SJSA1 (cell line): ENCODE results near the gene MAP4K4. TPM values are rescaled to one million over a fixed set of nuclear protein-coding genes. Genes with fewer than 3 reads are reported as not detected.

ENCODE experiments used
- DNase-seq, 2 experiments: peaks; one replicate each; pipeline ENCODE4 v3.0.0-alpha.2; 2015 to 2020; ENCODE audit warnings: low spot score in 2 of 2, low read depth in 1 of 2
- H3K27ac ChIP-seq: fragments of 250-450 bp; sonication (Bioruptor Pico); 2 replicates; pipeline ENCODE4 v1.5.1; 2020; ENCODE audit warnings: mild to moderate bottlenecking, moderate library complexity
- H3K27me3 ChIP-seq: fragments of 250-450 bp; sonication (Bioruptor Pico); replicated peaks from 2 replicates; pipeline ENCODE4 v1.5.1; 2020; ENCODE audit warnings: mild to moderate bottlenecking, moderate library complexity
- H3K36me3 ChIP-seq: fragments of 250-450 bp; sonication (Bioruptor Pico); 2 replicates; pipeline ENCODE4 v1.5.1; 2020; ENCODE audit warnings: mild to moderate bottlenecking
- H3K4me1 ChIP-seq: fragments of 250-450 bp; sonication (Bioruptor Pico); replicated peaks from 2 replicates; pipeline ENCODE4 v1.6.1; 2021; ENCODE audit warnings: mild to moderate bottlenecking
- H3K4me3 ChIP-seq: fragments of 250-450 bp; sonication (Bioruptor Pico); 2 replicates; pipeline ENCODE4 v1.5.1; 2020; ENCODE audit warnings: mild to moderate bottlenecking
- H3K9me3 ChIP-seq: fragments of 250-450 bp; sonication (Bioruptor Pico); replicated peaks from 2 replicates; pipeline ENCODE4 v1.5.1; 2020; ENCODE audit warnings: mild to moderate bottlenecking
- total RNA-seq: library from RNA; depleted of rRNA; stranded (reverse); fragments of >200 nt; shearing (Covaris generic); gene quantifications from 2 replicates; pipeline ENCODE4 v1.2.3, GENCODE V29; 2014

Gene MAP4K4
- total RNA-seq, 1 experiment from 2014 or later, result 83.1 TPM

DNA sequence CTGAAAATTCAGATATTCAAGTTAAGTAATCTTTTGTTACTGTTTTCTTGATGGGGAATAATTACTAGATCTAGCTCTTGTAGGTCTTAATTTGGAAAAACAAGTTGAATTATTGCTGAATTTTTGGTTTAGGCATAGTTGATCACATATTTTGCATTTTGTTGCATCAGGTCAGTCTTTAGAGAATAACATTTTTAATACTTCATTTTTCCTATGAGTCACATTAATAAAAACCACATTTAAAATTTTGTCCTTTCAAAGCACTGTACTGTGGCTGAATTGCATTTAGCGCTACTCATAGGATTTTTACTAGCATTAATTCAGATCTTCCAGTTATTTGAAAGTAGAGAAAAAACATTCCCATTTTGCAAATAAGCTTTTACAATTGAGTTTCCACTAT lies 23.2 kb downstream of the MAP4K4 start:
- no peak overlapping the region for H3K4me3 ChIP-seq
- no peak overlapping the region for H3K27ac ChIP-seq
- peaks cover 8% of the 10 kb centered on the region for H3K36me3 ChIP-seq
- H3K4me1 ChIP-seq, result peaks cover 27% of the 10 kb centered on the region
- no peak for DNase-seq
- no peaks in the 10 kb centered on the region for H3K27me3 ChIP-seq
- H3K9me3 ChIP-seq, result no peaks in the 10 kb centered on the region

DNA sequence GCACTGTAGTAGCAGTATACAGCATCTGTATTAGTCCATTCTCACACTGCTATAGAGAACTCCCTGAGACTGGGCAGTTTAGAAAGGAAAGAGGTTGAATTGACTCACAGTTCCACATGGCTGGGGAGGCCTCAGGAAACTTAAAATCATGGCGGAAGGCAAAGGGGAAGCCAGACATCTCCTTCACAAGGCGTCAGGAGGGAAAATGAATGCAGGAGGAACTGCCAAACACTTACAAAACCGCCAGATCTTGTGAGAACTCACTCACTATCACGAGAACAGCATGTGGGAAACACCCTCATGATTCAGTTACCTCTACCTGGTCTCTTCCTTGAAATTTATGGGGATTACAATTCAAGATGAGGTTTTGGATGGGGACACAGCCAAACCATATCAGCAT lies 25.4 kb downstream of the MAP4K4 start:
- Histone ChIP-seq H3K4me3 (no peak overlapping the region), H3K27me3 (no peaks in the 10 kb centered on the region), H3K36me3 (no peaks in the 10 kb centered on the region), H3K27ac (no peak overlapping the region), H3K9me3 (no peaks in the 10 kb centered on the region), H3K4me1 (peaks cover 27% of the 10 kb centered on the region)
- DNase-seq, result no peak

GRCh38 chr2:101723371-101724124 lies 26.0 kb downstream of the MAP4K4 start:
- Histone ChIP-seq H3K4me3 (no peak overlapping the region), H3K4me1 (peaks cover 27% of the 10 kb centered on the region), H3K27me3 (no peaks in the 10 kb centered on the region), H3K36me3 (no peaks in the 10 kb centered on the region), H3K27ac (no peak overlapping the region), H3K9me3 (no peaks in the 10 kb centered on the region)
- no peak for DNase-seq

GRCh38 chr2:101724125-101724474 lies 26.6 kb downstream of the MAP4K4 start:
- H3K27ac ChIP-seq, result no peak overlapping the region
- peaks cover 22% of the 10 kb centered on the region for H3K4me1 ChIP-seq
- H3K36me3 ChIP-seq, result no peaks in the 10 kb centered on the region
- DNase-seq, result no peak
- no peaks in the 10 kb centered on the region for H3K27me3 ChIP-seq
- no peak overlapping the region for H3K4me3 ChIP-seq
- no peaks in the 10 kb centered on the region for H3K9me3 ChIP-seq

DNA sequence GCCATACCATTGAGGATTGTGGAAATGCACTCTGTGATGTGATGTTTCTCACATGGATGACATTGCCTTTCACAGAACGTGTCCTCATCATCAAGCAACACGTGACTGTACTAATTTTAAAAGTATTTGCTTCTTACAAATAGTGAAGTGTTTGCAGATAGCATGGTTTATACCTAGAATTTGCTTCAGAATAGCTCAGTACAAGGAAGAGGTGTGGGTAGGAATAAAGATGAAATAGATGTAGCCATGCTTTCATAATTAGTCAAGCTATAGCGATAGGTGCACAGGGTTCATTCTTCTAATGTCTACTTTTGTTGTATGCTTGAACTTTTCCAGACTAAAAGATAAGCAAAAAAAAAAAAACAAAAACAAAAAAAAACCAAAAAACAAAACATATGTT lies 27.5 kb downstream of the MAP4K4 start:
- H3K27ac ChIP-seq, result no peak overlapping the region
- H3K36me3 ChIP-seq, result no peaks in the 10 kb centered on the region
- no peaks in the 10 kb centered on the region for H3K27me3 ChIP-seq
- no peak for DNase-seq
- H3K9me3 ChIP-seq, result no peaks in the 10 kb centered on the region
- H3K4me1 ChIP-seq, result peaks cover 17% of the 10 kb centered on the region
- H3K4me3 ChIP-seq, result no peak overlapping the region

DNA sequence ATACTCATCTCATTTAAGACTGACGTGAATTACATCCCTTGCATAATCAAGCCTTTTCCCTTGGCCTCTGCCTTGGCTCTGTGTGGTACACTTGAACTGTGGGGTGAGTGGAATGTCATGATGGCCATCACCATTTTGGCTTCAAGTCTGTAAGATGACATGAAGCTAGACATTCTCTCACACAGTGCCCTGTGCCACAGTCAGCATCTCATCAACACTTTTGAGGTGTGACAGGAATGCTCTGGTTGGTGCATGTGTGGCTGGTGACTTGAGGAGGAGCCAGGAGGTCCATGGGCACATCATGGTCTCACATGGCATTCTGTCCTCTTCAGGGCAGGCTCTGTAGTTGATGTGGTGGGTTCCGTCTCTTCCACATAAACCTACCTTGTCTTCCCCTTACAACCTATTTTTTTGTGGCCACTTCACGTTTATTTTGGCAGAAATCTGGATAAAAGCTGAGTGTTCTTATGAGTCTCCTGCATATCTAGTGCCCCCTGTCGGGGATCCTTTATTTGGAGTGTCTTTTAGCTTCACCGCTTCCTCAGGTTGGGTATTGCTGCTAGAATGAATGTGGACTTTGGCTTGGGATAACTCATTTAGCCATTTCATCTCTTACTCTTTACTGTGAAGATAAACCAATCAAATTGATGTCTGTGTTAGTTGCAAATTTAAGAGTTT lies 28.1 kb downstream of the MAP4K4 start:
- Histone ChIP-seq H3K4me3 (no peak overlapping the region), H3K9me3 (no peaks in the 10 kb centered on the region), H3K27ac (no peak overlapping the region), H3K36me3 (no peaks in the 10 kb centered on the region), H3K4me1 (peaks cover 15% of the 10 kb centered on the region), H3K27me3 (no peaks in the 10 kb centered on the region)
- DNase-seq, result no peak

DNA sequence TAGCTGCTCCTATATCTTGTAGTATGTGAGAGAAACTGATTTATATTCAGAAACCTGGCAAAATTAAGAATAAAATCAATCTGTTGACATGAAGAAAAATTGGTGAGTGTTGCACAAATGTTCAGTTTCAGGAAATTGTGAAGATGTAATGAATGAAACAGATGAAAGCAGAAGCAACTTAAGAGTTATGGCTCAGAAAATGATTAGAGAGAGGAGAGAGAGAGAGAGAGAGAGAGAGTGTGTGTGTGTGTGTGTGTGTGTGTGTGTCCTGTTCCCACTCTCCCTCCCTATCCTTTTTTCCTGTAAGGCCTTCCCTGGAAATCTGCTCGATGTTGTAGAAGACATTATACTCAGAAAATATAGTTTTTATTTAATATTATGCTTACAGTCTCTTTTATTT lies 31.4 kb downstream of the MAP4K4 start:
- H3K9me3 ChIP-seq, result no peaks in the 10 kb centered on the region
- H3K27ac ChIP-seq, result no peak overlapping the region
- DNase-seq, result no peak
- H3K27me3 ChIP-seq, result no peaks in the 10 kb centered on the region
- H3K36me3 ChIP-seq, result no peaks in the 10 kb centered on the region
- H3K4me1 ChIP-seq, result peaks cover 6% of the 10 kb centered on the region; the same call in 1 of the 2 replicates
- no peak overlapping the region for H3K4me3 ChIP-seq

GRCh38 chr2:101729521-101730190 lies 32.1 kb downstream of the MAP4K4 start:
- H3K4me1 ChIP-seq, result 0 out of 2 replicates have a peak, but pooled peaks cover 6% of the 10 kb centered on the region
- H3K9me3 ChIP-seq, result no peaks in the 10 kb centered on the region
- no peak overlapping the region for H3K27ac ChIP-seq
- no peaks in the 10 kb centered on the region for H3K36me3 ChIP-seq
- H3K27me3 ChIP-seq, result no peaks in the 10 kb centered on the region
- DNase-seq, result no peak
- no peak overlapping the region for H3K4me3 ChIP-seq

DNA sequence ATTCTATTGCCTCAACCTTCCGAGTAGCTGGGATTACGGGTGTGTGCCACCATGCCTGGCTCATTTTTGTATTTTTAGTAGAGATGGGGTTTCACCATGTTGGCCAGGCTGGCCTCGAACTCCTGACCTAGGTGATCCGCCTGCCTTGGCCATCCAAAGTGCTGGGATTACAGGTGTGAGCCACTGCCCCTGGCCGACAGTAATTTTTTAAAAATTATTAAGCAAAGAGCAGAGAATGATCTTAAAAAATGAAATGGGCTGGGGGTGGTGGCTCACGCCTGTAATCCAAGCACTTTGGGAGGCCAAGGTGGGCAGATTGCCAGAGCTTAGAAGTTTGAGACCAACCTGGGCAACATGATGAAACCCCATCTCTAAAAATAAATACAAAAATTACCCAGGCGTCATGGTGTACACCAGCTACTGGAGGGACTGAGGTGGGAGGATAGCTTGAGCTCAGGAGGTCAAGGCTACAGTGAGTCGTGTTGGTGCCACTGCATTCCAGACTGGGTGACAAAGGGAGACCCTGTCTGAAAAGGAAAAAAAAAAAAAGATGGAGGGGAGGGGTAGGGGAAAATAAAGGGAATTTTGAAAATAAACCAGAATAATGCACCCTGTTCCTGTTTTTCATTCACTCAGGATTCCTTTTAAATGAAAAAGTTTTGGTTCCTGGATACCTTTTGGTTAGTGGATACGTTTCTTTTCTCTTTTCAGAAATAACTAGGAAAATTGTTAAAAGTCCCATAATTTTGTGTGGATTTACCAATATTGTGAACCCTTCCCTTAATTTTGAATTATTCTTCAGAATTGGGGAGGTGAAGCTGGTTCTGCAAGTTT lies 33.9 kb downstream of the MAP4K4 start:
- H3K4me3 ChIP-seq, result no peak overlapping the region
- no peaks in the 10 kb centered on the region for H3K9me3 ChIP-seq
- no peak overlapping the region for H3K27ac ChIP-seq
- DNase-seq, result no peak
- no peaks in the 10 kb centered on the region for H3K27me3 ChIP-seq
- no peaks in the 10 kb centered on the region for H3K36me3 ChIP-seq
- H3K4me1 ChIP-seq, result 0 out of 2 replicates have a peak, but pooled peaks cover 6% of the 10 kb centered on the region

DNA sequence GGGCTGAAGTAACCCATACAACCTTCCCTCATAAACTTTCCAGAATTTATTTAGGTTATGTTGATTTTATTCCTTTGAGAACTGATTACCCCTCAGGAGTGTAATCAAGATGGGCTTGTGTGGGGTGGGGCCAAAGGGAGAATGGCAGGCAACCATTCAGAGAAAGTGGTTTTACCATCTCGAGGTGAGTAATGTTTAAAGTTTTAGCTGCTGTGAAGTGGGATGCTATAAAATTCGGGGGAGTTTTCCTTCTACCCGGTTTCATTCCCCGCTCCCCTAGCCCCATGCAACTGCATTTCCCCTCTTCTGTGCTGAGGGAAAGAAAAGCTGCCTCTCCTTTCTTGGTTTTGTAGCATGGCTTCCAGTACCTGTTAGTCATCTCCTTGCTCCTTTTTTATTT lies 34.7 kb downstream of the MAP4K4 start:
- Histone ChIP-seq H3K4me1 (0 out of 2 replicates have a peak, but pooled peaks cover 10% of the 10 kb centered on the region), H3K9me3 (no peaks in the 10 kb centered on the region), H3K27me3 (no peaks in the 10 kb centered on the region), H3K36me3 (no peaks in the 10 kb centered on the region), H3K27ac (no peak overlapping the region), H3K4me3 (no peak overlapping the region)
- no peak for DNase-seq

DNA sequence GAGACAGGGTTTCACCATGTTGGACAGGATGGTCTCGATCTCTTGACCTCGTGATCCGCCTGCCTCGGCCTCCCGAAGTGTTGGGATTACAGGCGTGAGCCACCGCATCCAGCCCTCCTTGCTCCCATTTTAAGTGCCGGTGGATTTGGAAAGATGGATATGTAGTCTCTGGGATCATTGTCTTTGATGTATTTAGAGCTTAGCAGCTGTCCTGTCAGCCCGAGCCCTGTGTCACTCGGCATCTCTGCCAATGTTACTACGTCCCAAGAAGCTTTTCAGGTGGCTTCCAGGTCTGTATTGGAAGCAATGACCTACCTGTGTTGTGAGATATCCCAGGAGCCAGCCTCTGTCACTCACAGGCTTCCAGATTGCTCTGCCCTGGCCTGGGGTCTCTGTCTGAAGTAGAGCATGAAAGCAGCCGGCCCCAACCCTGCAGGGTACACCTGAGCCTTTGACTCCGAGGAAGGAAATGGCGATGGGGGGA lies 35.3 kb downstream of the MAP4K4 start:
- 0 out of 2 replicates have a peak, but pooled peaks cover 10% of the 10 kb centered on the region for H3K4me1 ChIP-seq
- no peaks in the 10 kb centered on the region for H3K36me3 ChIP-seq

DNA sequence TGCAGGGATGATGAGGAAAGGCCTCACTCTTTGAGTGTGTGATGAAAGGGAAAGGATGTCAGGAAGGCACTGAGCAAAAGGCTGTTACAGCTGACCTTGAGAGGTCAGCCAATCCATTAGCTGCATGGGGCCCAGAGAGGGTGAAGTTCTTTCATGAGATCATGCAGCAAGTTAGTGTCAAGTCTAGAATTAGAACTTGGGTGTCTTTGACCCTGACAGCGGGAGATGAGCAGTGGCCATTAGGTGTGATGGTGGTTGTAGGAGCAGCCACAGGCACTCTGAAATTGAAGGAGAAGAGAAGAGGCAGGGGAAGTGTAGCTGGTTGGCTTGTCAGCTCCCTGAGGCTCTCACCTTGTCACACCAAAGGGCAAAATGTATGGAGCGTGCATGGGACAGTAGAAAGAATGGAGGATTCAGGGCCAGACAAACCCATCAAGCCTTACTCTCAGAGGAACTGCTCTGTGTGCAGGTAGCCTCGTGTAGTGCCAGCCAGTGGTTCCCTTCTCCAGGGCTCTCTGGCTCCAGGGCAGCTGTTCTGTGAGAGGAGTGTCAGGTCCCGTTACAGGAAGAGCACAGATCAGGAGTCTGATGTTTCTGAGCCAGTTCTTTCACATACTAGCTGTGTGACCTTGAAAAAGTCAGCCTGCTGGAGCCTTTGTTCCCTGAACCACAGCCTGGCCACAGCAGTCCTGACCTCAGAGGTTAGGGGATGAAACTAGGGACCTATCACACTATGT lies 35.9 kb downstream of the MAP4K4 start:
- H3K4me3 ChIP-seq, result no peak overlapping the region
- no peaks in the 10 kb centered on the region for H3K27me3 ChIP-seq
- H3K9me3 ChIP-seq, result no peaks in the 10 kb centered on the region
- no peak overlapping the region for H3K27ac ChIP-seq
- H3K36me3 ChIP-seq, result no peaks in the 10 kb centered on the region
- H3K4me1 ChIP-seq, result 0 out of 2 replicates have a peak, but pooled peaks cover 10% of the 10 kb centered on the region
- no peak for DNase-seq

More for the DNA sequence above, 35.3 kb downstream of the MAP4K4 start:
- H3K4me3 ChIP-seq, result no peak overlapping the region
- H3K27me3 ChIP-seq, result no peaks in the 10 kb centered on the region
- no peak for DNase-seq
- no peak overlapping the region for H3K27ac ChIP-seq
- H3K9me3 ChIP-seq, result no peaks in the 10 kb centered on the region
